GM12872 (cell line): ENCODE data around the gene CACNG6.

ENCODE experiments used
- CTCF ChIP-seq: IDR thresholded peaks from 3 replicates; pipeline ENCODE4 v1.5.1; 2011; ENCODE audit warnings: low read depth, mild to moderate bottlenecking, low read length, moderate library complexity; ENCODE audit not compliant: insufficient read depth

CACNG6 gene, protein sequence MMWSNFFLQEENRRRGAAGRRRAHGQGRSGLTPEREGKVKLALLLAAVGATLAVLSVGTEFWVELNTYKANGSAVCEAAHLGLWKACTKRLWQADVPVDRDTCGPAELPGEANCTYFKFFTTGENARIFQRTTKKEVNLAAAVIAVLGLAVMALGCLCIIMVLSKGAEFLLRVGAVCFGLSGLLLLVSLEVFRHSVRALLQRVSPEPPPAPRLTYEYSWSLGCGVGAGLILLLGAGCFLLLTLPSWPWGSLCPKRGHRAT

GRCh38 chr19:53991224-53992113 lies at the start of gene CACNG6:
Gene CACNG6 (plus strand): TSS chr19:53991637. CDS start chr19:53992878, 1,241 bp downstream.
- TF ChIP-seq CTCF: no peak

DNA sequence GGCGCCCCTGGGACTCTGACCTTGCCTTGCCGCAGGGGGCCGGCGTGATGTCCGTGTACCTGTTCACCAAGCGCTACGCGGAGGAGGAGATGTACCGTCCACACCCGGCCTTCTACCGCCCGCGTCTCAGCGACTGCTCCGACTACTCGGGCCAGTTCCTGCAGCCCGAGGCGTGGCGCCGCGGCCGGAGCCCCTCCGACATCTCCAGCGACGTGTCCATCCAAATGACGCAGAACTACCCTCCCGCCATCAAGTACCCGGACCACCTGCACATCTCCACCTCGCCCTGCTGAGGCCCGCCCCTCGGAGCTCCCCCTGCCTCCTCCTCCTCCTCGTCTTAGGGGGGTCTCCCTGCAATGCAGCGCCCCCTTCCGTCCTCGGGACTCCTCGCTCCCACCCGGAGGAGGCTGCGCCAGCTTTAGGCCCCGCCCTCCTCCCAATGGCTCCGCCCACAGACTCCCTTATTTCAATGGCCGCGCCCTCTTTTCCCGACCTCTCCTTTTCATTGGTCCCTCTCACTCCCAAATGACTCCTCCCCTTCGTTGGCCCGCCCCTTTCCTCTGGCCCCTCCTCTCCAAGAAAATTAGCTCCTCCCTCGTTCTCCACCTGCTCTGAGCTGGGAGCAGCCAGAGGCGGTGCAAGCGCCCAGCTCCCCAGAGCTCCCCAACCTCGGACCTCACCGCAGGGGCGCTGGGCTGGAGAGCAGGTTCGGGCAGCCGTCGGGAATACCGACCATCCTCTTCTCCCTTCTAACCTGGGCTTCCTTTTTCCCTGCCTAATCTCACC lies 49.2 kb upstream of the CACNG6 start:
- TF ChIP-seq CTCF: no peak

- TF ChIP-seq CTCF: no peak
These were observed 47.0 kb upstream of the CACNG6 start for GRCh38 chr19:53944416-53944815.

DNA sequence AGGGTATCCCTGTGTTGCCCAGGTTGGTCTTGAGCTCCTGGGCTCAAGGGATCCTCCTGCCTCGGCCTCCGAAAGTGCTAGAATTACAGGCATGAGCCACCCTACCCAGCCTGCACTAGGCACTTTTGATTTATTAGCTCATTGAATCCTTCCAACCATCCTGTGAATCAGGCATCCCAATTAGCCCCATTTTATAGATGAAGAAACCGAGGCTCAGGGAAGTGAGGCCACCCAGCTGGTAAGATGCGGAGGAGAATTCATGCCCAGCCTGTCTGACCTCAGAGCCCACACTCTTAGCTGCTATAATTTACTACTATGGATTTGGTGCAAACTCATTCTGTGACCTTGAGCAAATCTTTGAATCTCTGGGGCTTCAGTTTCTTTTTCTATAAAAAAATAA lies 46.5 kb upstream of the CACNG6 start:
- no peak for TF ChIP-seq CTCF

DNA sequence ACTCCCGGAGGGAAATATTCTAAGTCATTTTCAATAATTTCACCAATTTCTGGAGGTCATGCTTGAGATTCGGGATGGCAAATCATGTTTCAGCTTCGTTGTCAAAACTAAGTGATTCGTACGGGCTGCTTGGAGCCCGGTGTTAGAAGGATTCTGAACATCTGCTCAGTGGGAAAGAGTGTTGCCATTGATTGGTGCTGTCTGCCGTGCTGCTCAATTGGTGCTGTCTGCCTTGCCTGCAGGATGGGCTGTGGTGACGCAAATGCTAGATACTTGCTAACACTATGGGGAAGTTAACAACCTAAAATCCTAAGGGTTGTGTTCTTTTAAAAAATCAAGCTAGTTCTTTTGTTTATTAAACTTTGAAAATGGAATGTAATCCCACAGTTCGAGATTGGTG lies 46.0 kb upstream of the CACNG6 start:
- no peak for TF ChIP-seq CTCF

DNA sequence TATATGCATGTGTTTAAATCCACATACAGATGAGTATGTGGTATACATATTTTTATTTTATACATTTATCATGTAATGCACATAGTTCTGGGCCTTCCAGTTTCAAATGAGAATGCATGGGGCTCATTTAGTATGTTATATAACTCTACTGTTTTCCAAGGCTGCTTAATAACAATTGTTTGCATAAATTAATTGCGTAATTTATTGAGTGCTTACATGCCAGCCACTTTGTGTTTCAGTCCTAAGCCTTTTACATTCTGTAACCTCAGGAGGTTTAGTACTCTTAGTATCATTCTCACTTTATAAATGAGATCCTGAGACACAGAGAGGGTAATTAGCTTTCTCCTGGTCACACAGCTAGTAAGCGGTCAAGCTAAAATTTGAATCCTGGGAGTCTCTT lies 45.4 kb upstream of the CACNG6 start:
- no peak for TF ChIP-seq CTCF

DNA sequence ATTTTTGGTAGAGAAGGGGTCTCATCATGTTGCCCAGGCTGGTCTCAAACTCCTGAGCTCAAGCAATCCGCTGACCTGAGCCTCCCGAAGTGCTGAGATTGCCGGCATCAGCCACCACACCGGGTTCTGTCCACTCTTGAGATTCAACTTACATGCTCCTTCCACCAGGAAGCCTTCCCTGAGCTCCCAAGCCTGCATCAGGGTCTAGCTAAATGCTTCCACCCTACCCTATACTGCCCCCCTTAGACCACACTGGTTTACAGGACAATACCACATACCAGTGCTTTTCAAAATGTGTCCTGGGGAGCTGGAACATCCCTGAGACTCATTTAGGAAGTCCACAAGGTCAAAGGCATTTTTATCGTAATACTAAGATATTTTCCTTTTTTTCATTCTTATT lies 43.8 kb upstream of the CACNG6 start:
- no peak for TF ChIP-seq CTCF
